ENCODE data around the gene ZBTB9.

- TF ChIP-seq POLR2A (IDR thresholded peaks at IDR 0.05; ENCODE audit: low read depth) = no peak
- TF ChIP-seq CTCF (IDR thresholded peaks at IDR 0.05) = no peak
- no peak for TF ChIP-seq EP300 (IDR thresholded peaks at IDR 0.05)
Observed at GRCh38 chr6:33405386-33405940, 48.9 kb upstream of the ZBTB9 start.

Data from esophagus muscularis mucosa (tissue), 4 donors.